Measurements from ENCODE around the gene ARHGAP8.

Gene ARHGAP8

DNA sequence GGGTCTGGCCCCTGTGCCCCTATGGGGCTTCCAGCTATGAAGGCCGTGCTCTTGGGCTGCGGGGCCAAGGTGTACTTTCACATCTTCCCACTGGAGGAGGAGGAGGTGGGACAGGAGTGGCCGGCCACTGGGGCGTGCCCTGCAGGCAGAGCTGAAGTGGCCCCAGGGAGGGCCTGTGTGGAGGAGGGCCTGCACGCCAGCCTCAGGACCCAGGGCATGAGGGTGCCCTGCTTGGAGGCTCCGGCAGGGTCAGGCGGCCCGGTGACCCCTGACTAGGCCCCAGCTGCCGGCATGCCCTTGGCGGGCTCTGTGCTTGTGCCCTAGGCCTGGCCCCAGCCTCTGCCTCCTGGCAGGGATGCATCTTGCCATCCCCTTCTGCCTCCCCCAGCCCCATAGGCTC, 45.2 kb upstream of the ARHGAP8 start:
- no peak for DNase-seq
- TF ChIP-seq, protein P1, sequence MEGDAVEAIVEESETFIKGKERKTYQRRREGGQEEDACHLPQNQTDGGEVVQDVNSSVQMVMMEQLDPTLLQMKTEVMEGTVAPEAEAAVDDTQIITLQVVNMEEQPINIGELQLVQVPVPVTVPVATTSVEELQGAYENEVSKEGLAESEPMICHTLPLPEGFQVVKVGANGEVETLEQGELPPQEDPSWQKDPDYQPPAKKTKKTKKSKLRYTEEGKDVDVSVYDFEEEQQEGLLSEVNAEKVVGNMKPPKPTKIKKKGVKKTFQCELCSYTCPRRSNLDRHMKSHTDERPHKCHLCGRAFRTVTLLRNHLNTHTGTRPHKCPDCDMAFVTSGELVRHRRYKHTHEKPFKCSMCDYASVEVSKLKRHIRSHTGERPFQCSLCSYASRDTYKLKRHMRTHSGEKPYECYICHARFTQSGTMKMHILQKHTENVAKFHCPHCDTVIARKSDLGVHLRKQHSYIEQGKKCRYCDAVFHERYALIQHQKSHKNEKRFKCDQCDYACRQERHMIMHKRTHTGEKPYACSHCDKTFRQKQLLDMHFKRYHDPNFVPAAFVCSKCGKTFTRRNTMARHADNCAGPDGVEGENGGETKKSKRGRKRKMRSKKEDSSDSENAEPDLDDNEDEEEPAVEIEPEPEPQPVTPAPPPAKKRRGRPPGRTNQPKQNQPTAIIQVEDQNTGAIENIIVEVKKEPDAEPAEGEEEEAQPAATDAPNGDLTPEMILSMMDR (IDR thresholded peaks at IDR 0.05; ENCODE audit: low read depth, low read length), result no peak
- no peaks in the 10 kb centered on the region for H3K9me3 ChIP-seq (ENCODE audit: severe bottlenecking)
- peaks cover 3% of the 10 kb centered on the region for H3K27me3 ChIP-seq (ENCODE audit: insufficient read depth, low read depth, severe bottlenecking)
- H3K4me3 ChIP-seq (ENCODE audit: low read depth, low read length), result no peak overlapping the region
- no peak overlapping the region for H3K27ac ChIP-seq
- H3K36me3 ChIP-seq, result no peaks in the 10 kb centered on the region

DNA sequence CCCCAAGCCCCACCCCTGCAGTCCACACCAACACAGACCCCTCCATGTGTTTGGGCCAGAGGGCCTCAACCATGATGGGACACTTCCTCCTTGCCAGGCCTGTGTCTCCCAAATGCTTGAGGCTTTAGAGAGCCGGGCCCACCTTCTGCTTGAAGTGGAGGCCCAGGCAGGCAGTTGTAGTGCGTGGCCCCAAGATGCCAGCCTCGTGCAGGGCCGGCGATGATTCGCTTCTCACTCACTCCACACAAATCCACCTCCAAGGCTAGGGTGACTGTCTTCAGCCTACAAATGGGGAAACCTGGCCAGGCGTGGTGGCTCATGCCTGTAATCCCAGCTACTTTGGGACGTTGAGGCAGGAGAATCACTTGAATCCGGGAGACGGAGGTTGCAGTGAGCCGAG, 44.6 kb upstream of the ARHGAP8 start:
- Histone ChIP-seq H3K4me3 (ENCODE audit: low read depth, low read length) (no peak overlapping the region), H3K9me3 (ENCODE audit: severe bottlenecking) (no peaks in the 10 kb centered on the region), H3K27ac (no peak overlapping the region), H3K27me3 (ENCODE audit: insufficient read depth, low read depth, severe bottlenecking) (peaks cover 3% of the 10 kb centered on the region), H3K36me3 (no peaks in the 10 kb centered on the region)
- DNase-seq, result no peak
- TF ChIP-seq, protein P1 (IDR thresholded peaks at IDR 0.05; ENCODE audit: low read depth, low read length), result no peak

DNA sequence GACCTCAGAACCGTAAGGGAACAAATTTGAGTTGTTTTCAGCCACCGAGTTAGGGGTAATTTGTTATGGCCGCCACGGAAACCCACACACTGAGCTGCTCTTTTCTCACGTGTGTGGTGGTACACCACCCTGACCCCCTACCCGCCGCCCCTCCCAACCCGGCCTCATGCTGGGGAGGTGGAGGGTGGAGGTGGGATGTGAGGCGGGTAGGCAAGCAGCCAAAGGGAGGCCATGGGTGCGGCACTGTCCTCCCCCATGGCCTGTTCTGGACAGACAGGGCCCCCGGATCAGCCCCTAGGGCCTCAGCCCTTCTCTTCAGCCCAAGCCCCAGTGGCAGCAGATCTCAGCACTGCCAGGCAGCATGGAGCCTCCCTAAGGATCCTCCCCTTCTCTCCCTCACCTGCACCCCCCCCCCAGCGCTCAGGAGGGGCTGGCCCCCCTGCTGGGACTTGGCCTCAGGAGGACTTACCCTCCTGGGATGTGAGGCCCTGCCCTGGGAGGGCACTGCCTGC, 42.4 kb upstream of the ARHGAP8 start:
- no peaks in the 10 kb centered on the region for H3K27me3 ChIP-seq (ENCODE audit: insufficient read depth, low read depth, severe bottlenecking)
- H3K9me3 ChIP-seq (ENCODE audit: severe bottlenecking), result no peaks in the 10 kb centered on the region
- H3K27ac ChIP-seq, result no peak overlapping the region
- no peak for DNase-seq
- TF ChIP-seq, protein P1 (IDR thresholded peaks at IDR 0.05; ENCODE audit: low read depth, low read length), result no peak
- no peak overlapping the region for H3K4me3 ChIP-seq (ENCODE audit: low read depth, low read length)
- H3K36me3 ChIP-seq, result no peaks in the 10 kb centered on the region

DNA sequence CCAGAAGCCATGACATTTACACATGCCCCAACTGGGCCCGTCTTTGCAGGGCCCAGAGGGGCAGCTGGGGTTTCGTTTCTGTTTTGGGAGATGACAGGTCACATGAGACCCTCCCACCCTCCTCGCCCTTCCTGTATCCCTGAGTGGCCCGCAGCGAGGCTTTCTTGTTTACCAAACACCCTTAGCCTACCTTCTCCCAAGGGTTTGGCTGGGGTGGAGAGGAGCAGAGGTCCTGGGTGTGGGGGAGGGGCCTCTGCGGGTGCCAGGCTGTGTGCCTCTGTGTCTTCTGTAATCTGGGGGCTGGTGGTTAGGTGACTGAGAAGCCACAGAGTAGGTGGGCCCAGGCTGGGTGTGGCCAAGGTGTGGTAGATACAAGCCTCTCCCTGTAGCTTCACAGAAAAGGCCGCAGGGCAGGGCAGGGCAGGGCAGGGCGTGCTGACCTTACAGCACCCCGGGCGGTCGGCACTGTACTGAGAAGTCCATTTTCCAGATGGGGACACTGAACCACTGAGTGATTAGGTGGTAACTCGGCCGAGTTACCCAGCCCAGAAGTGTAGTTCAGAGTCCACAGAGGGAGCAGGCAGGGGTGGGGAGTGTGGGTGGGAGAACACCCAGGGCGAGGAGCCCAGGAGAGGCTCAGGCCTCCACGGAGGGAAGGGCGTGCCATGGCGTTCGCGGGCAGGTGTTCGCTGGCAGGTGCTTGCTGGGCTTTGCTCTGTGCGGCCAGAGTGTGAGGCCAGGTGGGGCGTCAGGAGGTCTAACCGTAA, 41.7 kb upstream of the ARHGAP8 start:
- no peak overlapping the region for H3K4me3 ChIP-seq (ENCODE audit: low read depth, low read length)
- TF ChIP-seq, protein P1 (IDR thresholded peaks at IDR 0.05; ENCODE audit: low read depth, low read length), result no peak
- H3K27ac ChIP-seq, result no peak overlapping the region
- DNase-seq, result no peak
- no peaks in the 10 kb centered on the region for H3K27me3 ChIP-seq (ENCODE audit: insufficient read depth, low read depth, severe bottlenecking)
- no peaks in the 10 kb centered on the region for H3K36me3 ChIP-seq
- H3K9me3 ChIP-seq (ENCODE audit: severe bottlenecking), result no peaks in the 10 kb centered on the region

DNA sequence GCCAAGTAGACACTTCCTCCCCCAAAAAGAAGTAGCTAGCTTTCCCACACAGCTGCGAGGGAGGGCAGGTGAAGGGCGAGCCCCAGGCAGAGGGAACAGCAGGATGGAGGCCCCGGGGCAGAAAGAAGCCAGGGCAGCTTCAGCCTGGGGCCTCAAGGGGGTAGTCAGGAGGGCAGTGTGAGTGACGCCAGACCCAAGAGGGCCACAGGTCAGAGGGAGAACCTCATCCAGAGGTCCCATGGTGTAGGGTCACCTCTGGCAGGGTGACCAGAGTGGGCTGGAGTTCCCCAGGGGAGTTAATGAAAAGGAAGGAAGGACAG, 41.2 kb upstream of the ARHGAP8 start:
- Histone ChIP-seq H3K9me3 (ENCODE audit: severe bottlenecking) (no peaks in the 10 kb centered on the region), H3K4me3 (ENCODE audit: low read depth, low read length) (no peak overlapping the region), H3K27me3 (ENCODE audit: insufficient read depth, low read depth, severe bottlenecking) (no peaks in the 10 kb centered on the region), H3K27ac (no peak overlapping the region), H3K36me3 (no peaks in the 10 kb centered on the region)
- TF ChIP-seq, protein P1 (IDR thresholded peaks at IDR 0.05; ENCODE audit: low read depth, low read length), result no peak
- no peak for DNase-seq

Measured in WERI-Rb-1 (cell line).